GM21526 (cell line): ENCODE data around the gene AXIN2.
"Not testable (repeated sequence)": the region's sequence is repeated elsewhere in the genome, so short reads cannot be mapped to it uniquely, and the experiment has no call there.

Source experiments
- ATAC-seq: cut with Tn5 transposase; IDR thresholded peaks from one replicate; pipeline ENCODE4 v1.9.1; 2021; ENCODE audit warnings: moderate library complexity; ENCODE audit not compliant: unreplicated experiment, low FRiP score

The AXIN2 gene

GRCh38 chr17:65537845-65538674 is 23.4 kb downstream of the AXIN2 start:
- ATAC-seq = no peak

- ATAC-seq = no peak
These were observed 24.1 kb downstream of the AXIN2 start for GRCh38 chr17:65537343-65537844.

- ATAC-seq = no peak
These were observed 24.7 kb downstream of the AXIN2 start for GRCh38 chr17:65536573-65537342.

GRCh38 chr17:65535777-65536572 is 25.5 kb downstream of the AXIN2 start:
- no peak for ATAC-seq

- ATAC-seq = no peak
These were observed 27.5 kb downstream of the AXIN2 start for GRCh38 chr17:65533852-65534457.

GRCh38 chr17:65533056-65533745 is 28.2 kb downstream of the AXIN2 start:
- no peak for ATAC-seq

GRCh38 chr17:65532101-65532890 is 29.2 kb downstream of the AXIN2 start:
- no peak for ATAC-seq

GRCh38 chr17:65531256-65532100 is 30.0 kb downstream of the AXIN2 start:
- ATAC-seq = no peak

GRCh38 chr17:65530523-65531255 is 30.8 kb downstream of the AXIN2 start:
- ATAC-seq = no peak

- ATAC-seq = no peak
These were observed 31.5 kb downstream of the AXIN2 start for GRCh38 chr17:65529761-65530522.

- ATAC-seq = no peak
These were observed 32.3 kb downstream of the AXIN2 start for GRCh38 chr17:65529040-65529633.

GRCh38 chr17:65527857-65528591 is 33.4 kb downstream of the AXIN2 start:
- no peak for ATAC-seq

GRCh38 chr17:65527381-65527780 is 34.1 kb downstream of the AXIN2 start:
- ATAC-seq = no peak

GRCh38 chr17:65526854-65527253 is 34.6 kb downstream of the AXIN2 start:
- ATAC-seq = not testable (repeated sequence)

GRCh38 chr17:65523853-65524664 is 37.4 kb downstream of the AXIN2 start:
- no peak for ATAC-seq
